HG03103 (cell line): ENCODE data around the gene USP33.
"Not testable (repeated sequence)": the region's sequence is repeated elsewhere in the genome, so short reads cannot be mapped to it uniquely, and the experiment has no call there.

Experiments used
- ATAC-seq: cut with Tn5 transposase; IDR thresholded peaks from one replicate; pipeline ENCODE4 v1.9.1; 2021; ENCODE audit warnings: low read depth; ENCODE audit not compliant: unreplicated experiment

The USP33 gene

GRCh38 chr1:77759071-77760028 is at the start of gene USP33:
USP33 (minus strand) TSS chr1:77759852; CDS start chr1:77741697, 18,155 bp downstream.
- ATAC-seq, result peak; percentile 93

- no peak for ATAC-seq
Observed at GRCh38 chr1:77803371-77803770, 43.7 kb upstream of the USP33 start.

DNA sequence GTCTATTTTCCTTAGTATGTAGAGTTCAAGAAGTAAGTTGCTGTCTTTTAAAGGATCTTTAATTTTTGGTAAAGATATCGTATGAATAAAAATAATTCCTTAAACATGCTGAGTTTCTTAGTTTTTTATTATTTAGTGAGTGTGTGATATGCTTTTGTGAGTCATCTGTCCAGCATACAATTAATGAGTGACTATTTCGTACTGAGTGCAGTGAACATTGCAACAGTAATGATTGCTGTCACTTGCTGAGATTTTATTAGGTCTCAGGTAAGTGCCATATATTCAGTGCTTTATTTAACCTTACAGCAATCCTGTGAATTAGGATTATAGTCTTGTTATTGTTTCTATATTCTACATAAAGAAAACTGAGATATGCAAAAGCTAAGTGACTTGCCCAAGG is 42.4 kb upstream of the USP33 start:
- ATAC-seq, result no peak

DNA sequence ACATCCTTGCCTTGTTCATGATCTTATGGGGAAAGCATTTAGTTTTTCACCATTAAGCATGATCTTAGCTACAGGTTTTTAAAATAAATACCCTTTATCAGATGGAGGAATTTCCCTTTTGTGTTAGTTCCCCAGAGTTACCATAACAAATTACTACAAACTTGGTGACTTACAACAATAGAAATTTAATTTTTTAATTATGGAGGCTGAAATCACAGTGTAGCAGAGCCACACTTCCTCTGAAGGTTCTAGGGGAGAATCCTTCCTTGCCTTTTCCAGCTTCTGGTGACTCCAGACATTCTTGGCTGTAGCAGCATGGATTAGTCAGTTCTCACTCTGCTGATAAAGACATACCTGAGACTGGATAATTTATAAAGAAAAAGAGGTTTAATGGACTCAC is 38.3 kb upstream of the USP33 start:
- no peak for ATAC-seq

GRCh38 chr1:77796695-77797405 is 37.2 kb upstream of the USP33 start:
- ATAC-seq, result no peak

GRCh38 chr1:77794550-77794949 is 34.9 kb upstream of the USP33 start:
- ATAC-seq, result no peak

DNA sequence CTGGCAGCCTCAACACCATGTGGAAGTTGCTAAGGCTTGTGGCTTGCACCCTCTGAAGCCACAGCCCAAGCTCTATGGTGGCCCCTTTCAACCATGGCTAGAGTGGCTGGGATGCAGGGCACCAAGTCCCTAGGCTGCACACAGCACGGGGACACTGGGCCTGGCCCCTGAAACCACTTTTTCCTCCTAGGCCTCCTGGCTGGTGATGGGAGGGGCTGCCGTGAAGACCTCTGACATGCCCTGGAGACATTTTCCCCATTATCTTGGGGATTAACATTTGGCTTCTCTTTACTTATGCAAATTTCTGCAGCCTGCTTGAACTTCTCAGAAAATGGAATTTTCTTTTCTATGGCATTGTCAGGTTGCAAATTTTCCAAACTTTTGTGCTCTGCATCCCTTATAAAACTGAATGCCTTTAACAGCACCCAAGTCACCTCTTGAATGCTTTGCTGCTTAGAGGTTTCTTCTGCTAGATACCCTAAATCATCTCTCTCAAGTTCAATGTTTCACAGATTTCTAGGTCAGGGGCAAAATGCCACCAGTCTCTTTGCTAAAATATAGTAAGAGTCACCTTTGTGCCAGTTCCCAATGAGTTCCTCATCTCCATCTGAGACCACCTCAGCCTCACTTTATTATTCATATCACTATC is 26.6 kb upstream of the USP33 start:
- ATAC-seq, result not testable (repeated sequence)

DNA sequence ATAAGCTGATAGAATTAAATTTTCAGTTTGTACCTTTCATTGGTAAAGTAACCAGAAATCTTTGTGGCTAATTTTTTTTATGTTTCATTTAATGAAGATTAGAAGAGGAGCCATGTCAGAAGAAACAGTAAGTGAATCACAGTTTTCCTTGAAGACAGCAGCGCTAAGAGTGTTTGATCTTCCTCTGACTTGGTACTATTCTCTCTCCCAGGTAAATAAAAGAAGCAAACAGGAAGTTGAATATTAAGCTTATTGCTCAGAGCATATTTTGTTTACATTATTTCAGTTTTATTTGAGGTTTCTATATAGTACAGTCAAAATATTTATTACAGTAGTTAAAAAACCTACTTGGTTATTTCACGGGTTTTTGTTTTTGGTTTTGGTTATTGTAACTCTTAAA is 23.5 kb upstream of the USP33 start:
- no peak for ATAC-seq

- no peak for ATAC-seq
Observed at GRCh38 chr1:77781683-77782082, 22.0 kb upstream of the USP33 start.

DNA sequence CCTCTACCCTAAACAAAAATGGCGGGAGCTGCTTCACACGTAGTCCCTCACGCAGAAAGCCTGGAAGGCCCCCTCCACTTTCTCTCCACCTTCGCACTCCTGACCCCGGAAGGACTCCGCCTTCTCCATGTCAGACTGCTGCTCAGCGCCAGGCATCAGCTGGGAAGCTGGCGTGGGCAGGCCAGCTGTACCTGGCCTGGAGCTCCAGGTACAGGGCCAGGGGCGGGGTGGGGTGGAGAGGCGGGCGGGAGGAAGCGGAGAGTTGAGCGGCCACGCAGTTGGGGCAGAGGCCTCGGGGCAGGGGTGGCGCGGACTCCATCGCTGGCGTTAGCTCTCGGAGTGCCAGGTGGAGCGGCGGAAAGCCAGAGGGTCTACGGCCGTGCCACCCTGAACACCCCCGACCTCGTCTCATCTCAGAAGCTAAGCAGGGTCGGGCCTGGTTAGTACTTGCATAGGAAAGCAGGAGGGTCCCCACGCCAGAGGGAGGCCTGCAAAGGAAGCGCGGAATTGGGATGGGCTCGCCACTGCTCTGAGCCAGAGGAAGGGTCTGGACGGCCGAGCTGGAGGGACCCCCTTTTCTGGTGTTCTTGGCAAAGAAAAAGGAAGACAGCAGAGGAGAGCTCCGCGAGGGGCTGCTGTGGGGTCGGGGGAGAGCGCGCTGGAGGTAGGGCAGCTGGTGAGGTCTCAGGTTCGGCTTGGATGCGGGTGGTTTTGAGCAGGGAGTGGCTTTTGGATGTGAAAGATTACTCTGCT is 20.1 kb upstream of the USP33 start, which contains the start of gene MIGA1:
Gene MIGA1 (plus strand): TSS at position 121 of the 753 bp plus-strand sequence. CDS start 3,604 bp downstream, outside the sequence.
- ATAC-seq, result peak; percentile 89

GRCh38 chr1:77776007-77776700 is 16.5 kb upstream of the USP33 start:
- ATAC-seq, result no peak

GRCh38 chr1:77768006-77768405 is 8.4 kb upstream of the USP33 start:
- ATAC-seq, result no peak

- ATAC-seq, result no peak
Observed at GRCh38 chr1:77762072-77762476, 2.4 kb upstream of the USP33 start.

- ATAC-seq, result no peak
Observed at GRCh38 chr1:77757603-77758002, 2.0 kb downstream of the USP33 start.

DNA sequence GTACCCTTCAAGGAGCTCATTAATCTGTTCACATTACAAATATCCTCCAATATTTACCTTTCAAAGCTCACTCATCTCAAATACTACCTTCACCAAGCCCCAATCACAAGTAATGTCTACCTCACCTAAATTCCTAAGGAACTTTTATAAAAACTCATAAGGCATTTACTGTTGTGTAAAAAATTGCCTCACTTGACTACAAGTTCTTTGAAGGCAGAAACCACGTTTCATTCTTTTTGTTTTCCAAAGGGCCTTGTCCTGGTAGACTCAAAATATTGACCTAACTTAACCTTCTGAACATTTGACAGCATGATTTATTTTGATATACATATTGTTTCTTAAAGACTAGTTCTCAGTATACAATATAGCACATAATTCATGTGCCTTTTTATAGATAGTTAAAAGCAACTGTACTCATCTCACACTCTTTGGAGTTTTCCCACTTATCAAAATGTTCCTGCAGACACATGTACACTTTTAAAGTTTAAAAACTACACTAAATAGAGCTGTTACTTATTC is 2.5 kb downstream of the USP33 start:
- ATAC-seq, result no peak

GRCh38 chr1:77756052-77756754 is 3.4 kb downstream of the USP33 start:
- ATAC-seq, result no peak

DNA sequence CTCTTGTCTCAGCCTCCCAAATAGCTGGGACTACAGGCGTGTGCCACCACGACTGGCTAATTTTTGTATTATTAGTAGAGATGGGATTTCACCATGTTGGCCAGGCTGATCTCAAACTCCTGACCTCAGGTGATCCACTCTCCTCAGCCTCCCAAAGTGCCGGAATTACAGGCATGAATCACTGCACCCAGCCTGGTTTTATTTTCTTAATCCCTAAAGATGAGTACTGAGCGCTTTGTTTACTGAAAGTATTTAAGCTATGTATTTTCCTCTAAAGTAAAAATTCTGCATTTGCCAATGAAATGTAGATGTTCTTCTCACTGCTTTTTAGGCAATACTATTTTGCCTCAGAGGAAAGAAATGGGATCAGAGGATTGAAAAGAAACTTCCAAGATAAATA is 10.2 kb downstream of the USP33 start:
- ATAC-seq, result not testable (repeated sequence)

DNA sequence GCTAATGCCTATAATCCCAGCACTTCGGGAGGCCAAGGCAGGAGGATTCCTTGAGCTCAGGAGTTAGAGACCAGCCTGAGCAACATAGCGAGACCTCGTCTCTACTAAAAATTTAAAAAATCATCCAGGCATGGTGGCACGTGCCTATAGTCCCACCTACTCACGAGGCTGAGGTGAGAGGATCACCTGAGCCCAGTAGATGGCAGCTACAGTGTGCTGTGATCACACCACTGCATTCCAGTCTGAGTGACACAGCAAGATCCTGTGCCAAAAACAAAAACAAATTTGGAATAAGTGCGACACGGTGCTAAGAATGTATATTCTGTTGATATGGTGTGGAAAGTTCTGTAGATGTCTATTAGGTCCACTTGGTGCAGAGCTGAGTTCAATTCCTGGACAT is 15.1 kb downstream of the USP33 start:
- no peak for ATAC-seq

- ATAC-seq, result no peak
Observed at GRCh38 chr1:77742011-77742555, 17.6 kb downstream of the USP33 start.
